OCI-LY3 (cell line): ENCODE data around the gene AANAT.

Experiments used
- H2AFZ ChIP-seq: fragments of 200-600, 300-600 bp; shearing (Covaris generic); 2 replicates; pipeline ENCODE4 v1.6.0; 2014; ENCODE audit warnings: antibody characterized with exemption, low read depth, low read length
- H3K27ac ChIP-seq: fragments of 200-600, 300-600 bp; sonication (generic); 2 replicates; pipeline ENCODE4 v1.5.1; 2014; ENCODE audit warnings: mild to moderate bottlenecking, low read length, moderate library complexity, mixed read lengths
- H3K27me3 ChIP-seq: fragments of 200-600, 300-600 bp; sonication (generic); 2 replicates; pipeline ENCODE4 v1.6.1; 2014; ENCODE audit warnings: low read depth, low read length, mixed read lengths
- H3K36me3 ChIP-seq: fragments of 200-600, 300-600 bp; sonication (generic); replicated peaks from 2 replicates; pipeline ENCODE3; 2014; ENCODE audit warnings: low read depth, low read length, mixed read lengths
- H3K4me1 ChIP-seq: fragments of 300-600, 200-600 bp; sonication (generic); 2 replicates; pipeline ENCODE4 v1.6.1; 2014; ENCODE audit warnings: low read length, mixed read lengths
- H3K4me2 ChIP-seq: fragments of 200-600, 300-600 bp; sonication (generic); 2 replicates; pipeline ENCODE4 v1.6.1; 2014; ENCODE audit warnings: low read length, mixed read lengths
- H3K4me3 ChIP-seq: fragments of 300-600, 200-600 bp; sonication (generic); 2 replicates; pipeline ENCODE4 v1.5.1; 2014; ENCODE audit warnings: antibody characterized with exemption, mild to moderate bottlenecking, low read length, moderate library complexity
- H3K79me2 ChIP-seq: fragments of 300-600, 200-600 bp; shearing (Covaris generic); 2 replicates; pipeline ENCODE4 v1.6.1; 2014; ENCODE audit warnings: mild to moderate bottlenecking, low read length, mixed read lengths
- H3K9ac ChIP-seq: fragments of 300-600, 200-600 bp; shearing (Covaris generic); 2 replicates; pipeline ENCODE4 v1.6.0; 2014; ENCODE audit warnings: mild to moderate bottlenecking, low read length, moderate library complexity
- H3K9me3 ChIP-seq: fragments of 200-600, 300-600 bp; shearing (Covaris generic); 2 replicates; pipeline ENCODE4 v1.6.1; 2014; ENCODE audit warnings: low read length, mixed read lengths; ENCODE audit not compliant: insufficient read depth
- H4K20me1 ChIP-seq: fragments of 200-600, 300-600 bp; sonication (generic); 2 replicates; pipeline ENCODE4 v1.6.1; 2016; ENCODE audit warnings: low read length, mixed read lengths; ENCODE audit not compliant: insufficient read depth
- CTCF ChIP-seq: fragments of 200-600, 300-600 bp; sonication (generic); IDR thresholded peaks from 2 replicates; pipeline ENCODE4 v1.5.1; 2014; ENCODE audit warnings: antibody characterized with exemption, low read length, low read depth
- EZH2phosphoT487 ChIP-seq: fragments of 200-600 bp; shearing (Covaris generic); IDR thresholded peaks from 2 replicates; pipeline ENCODE4 v1.6.1; 2018; ENCODE audit warnings: antibody characterized with exemption, mixed run types, low read depth

The AANAT gene

GRCh38 chr17:76442341-76443338, 24.8 kb upstream of the AANAT start:
- Histone ChIP-seq H3K4me3 (no peak overlapping the region), H3K9me3 (no peaks in the 10 kb centered on the region), H3K36me3 (no peaks in the 10 kb centered on the region), H2AFZ (no peak overlapping the region), H3K27me3 (no peaks in the 10 kb centered on the region), H3K4me2 (no peak overlapping the region), H3K79me2 (peaks cover 98% of the 10 kb centered on the region), H4K20me1 (peaks cover 85% of the 10 kb centered on the region), H3K4me1 (peaks cover 15% of the 10 kb centered on the region), H3K9ac (no peak overlapping the region), H3K27ac (no peak overlapping the region)
- TF ChIP-seq EZH2phosphoT487 = no peak
- TF ChIP-seq CTCF = no peak

- Histone ChIP-seq H3K4me2 (no peak overlapping the region), H3K27ac (no peak overlapping the region), H3K9me3 (no peaks in the 10 kb centered on the region), H2AFZ (no peak overlapping the region), H3K4me1 (peaks cover 25% of the 10 kb centered on the region), H3K9ac (no peak overlapping the region), H4K20me1 (peaks cover 83% of the 10 kb centered on the region), H3K4me3 (no peak overlapping the region), H3K79me2 (peaks cover 98% of the 10 kb centered on the region), H3K36me3 (no peaks in the 10 kb centered on the region), H3K27me3 (no peaks in the 10 kb centered on the region)
- TF ChIP-seq CTCF = no peak
- TF ChIP-seq EZH2phosphoT487 = no peak
Observed at GRCh38 chr17:76444518-76445311, 22.7 kb upstream of the AANAT start.

GRCh38 chr17:76445697-76446448, 21.5 kb upstream of the AANAT start:
- TF ChIP-seq EZH2phosphoT487 = no peak
- no peak for TF ChIP-seq CTCF
- Histone ChIP-seq H3K9ac (no peak overlapping the region), H3K9me3 (no peaks in the 10 kb centered on the region), H3K4me3 (no peak overlapping the region), H3K4me2 (no peak overlapping the region), H3K4me1 (peaks cover 25% of the 10 kb centered on the region), H3K27me3 (no peaks in the 10 kb centered on the region), H3K27ac (no peak overlapping the region), H2AFZ (no peak overlapping the region), H3K79me2 (peaks cover 100% of the 10 kb centered on the region), H3K36me3 (peaks cover 1% of the 10 kb centered on the region), H4K20me1 (peaks cover 86% of the 10 kb centered on the region)
